ENCODE data around the gene DUSP6. TPM values are rescaled to one million over a fixed set of nuclear protein-coding genes. Genes with fewer than 3 reads are reported as not detected.

The DUSP6 gene
- total and polyA plus RNA-seq, 2 of the 8 experiments (the other 6 are each of a cell fraction or from before 2014, with no cell fraction given), result 99.3 to 179 TPM

GRCh38 chr12:89383235-89384049 lies 31.1 kb upstream of the DUSP6 start (continued):
- TF ChIP-seq CHD7 (IDR thresholded peaks at IDR 0.05; ENCODE audit: insufficient replicate concordance, low read length) (no peak), BACH1 (IDR thresholded peaks at IDR 0.05; ENCODE audit: low read length) (no peak), CEBPB (IDR thresholded peaks at IDR 0.05; ENCODE audit: low read depth, low read length) (no peak), USF2 (IDR thresholded peaks at IDR 0.05; ENCODE audit: low read length) (no peak), JUND (IDR thresholded peaks at IDR 0.05; ENCODE audit: low read length) (no peak), HDAC6 (IDR thresholded peaks at IDR 0.05; ENCODE audit: low read depth, low read length) (no peak), NANOG (IDR thresholded peaks at IDR 0.05; ENCODE audit: insufficient read depth, low read depth, low read length, poor library complexity, severe bottlenecking) (no peak), SUZ12 (IDR thresholded peaks at IDR 0.05; ENCODE audit: low read length) (no peak)
